ENCODE measurements around the gene ZNF746.

GRCh38 chr7:149443523-149443922 is 54.1 kb downstream of the ZNF746 start:
- TF ChIP-seq EZH2 (IDR thresholded peaks at IDR 0.05; ENCODE audit: borderline replicate concordance, insufficient read depth, low read length, poor library complexity, severe bottlenecking) (no peak), POLR2AphosphoS5 (IDR thresholded peaks at IDR 0.05) (no peak)
